HG03432 (cell line): ENCODE data around the gene DTX3.
A peak's percentile ranks its signal among the peaks of the same experiment; 100 is the strongest.
"Not testable (repeated sequence)": the region's sequence is repeated elsewhere in the genome, so short reads cannot be mapped to it uniquely, and the experiment has no call there.

Source experiments
- ATAC-seq: cut with Tn5 transposase; IDR thresholded peaks from one replicate; pipeline ENCODE4 v1.9.1; 2021; ENCODE audit warnings: mild to moderate bottlenecking, moderate library complexity; ENCODE audit not compliant: unreplicated experiment

DTX3 gene

DNA sequence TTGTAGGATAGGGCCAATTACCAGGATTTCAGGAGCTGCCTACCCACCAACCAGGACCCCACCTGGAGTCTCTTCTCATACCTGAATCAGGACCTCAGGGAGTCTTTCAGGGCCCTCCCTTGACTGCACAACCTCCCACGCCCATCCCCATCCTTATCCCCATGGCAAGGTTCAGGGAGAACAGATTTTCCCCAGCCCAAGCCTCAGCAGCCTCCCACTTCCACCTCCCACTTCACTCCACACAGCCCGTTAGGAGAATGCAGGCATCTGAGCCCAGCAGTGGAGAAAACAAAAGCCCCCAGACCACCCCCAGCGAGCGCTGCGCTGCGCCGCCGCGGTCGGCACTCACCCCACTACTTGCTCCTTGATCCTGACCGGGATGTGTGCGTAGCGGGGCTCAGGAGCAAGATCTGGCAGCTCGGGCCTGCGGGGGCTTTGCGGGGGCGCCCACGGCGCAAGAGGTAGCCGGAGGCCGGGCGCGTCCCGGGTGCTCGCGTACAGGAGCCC is 27.0 kb downstream of the DTX3 start:
- ATAC-seq, result no peak

DNA sequence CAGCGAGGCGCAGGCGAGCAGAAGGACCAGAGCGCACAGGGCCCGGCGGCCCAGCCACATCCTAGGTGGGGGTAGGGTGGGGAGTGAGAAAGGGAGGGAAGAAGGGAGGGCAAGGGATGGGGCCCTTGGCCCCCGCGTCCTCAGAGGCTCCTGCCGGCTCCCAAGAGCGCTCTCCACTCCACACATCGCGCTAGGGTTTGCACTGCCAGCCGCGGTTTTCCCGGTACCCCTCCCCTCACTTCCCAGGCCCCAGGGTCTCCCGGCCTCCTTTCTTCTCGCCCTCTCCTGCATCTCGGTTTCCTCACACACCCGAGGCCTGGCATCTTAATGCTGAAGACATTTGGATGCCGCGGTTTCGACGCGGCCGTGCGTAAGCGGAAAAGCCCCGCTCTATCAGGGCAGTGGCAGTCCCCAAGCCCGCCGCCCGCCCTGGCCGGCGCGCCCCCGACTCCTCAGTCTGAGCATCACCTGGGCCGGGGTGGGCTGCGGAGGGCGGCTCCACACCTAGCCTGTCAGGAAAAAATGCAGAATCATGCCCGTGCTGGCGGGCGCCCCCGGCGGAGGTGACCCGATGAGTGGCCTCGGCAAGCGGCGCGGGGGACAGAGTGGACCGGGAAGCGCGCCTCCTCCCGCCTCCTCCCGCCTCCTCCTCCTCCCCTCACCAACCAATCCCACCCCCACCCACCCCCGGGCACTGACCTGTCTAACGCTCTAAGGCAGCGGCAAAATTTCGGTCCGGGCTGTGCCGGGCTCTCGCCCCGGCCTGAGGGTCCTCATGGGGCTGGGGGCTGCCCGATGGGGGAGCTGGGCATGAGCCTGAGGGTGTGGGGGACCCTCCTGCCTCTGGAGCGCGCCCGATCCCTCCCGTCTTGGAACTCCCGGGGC is 27.7 kb downstream of the DTX3 start:
- peak; percentile 23 for ATAC-seq

DNA sequence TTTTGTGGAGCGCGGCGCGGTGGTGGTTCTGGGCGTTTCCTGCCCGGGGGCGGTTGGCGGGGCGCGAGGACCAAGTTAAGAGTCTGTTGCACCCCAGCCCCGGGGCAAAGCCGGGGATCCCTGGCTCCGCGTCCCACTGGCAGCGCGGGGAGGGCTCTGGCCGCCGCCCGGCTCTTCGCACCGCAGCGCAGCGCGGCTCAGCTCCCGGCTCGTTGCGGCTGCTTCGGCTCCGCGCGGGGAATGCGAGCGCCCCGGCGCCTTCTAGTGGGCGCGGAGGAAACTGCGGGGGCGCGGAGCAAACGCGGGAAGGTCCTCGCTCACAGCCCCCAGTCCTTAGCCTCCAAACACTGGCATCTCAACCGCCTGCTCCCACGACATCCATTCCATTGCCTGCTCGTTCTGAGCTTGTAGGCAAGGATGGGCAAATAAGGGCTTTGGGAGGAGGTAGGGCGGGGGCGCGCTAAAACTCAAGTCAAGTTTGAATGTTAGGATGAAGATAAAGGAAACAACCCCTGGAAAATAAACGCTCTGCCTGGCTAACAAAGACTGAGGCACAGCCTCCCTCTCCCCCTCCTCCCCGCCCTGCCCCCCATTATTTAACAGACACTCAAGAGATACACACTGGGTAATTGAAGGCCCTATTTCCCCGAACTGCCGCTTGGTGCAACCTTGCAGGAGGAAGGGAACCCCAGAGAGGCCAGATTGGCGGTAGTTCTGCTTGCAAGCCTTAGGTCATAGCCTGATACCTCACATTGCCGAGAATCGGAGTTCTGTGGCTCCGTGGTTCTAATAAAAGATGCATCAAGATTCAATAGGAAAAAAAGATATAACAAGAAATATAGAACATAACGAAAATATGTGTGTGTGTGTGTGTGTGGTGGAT is 28.6 kb downstream of the DTX3 start, which contains the start of gene B4GALNT1:
TSS of gene B4GALNT1 (minus strand) at position 244 of the 883 bp plus-strand sequence. CDS start 1,069 bp downstream, outside the sequence.
- peak; percentile 90 for ATAC-seq

DNA sequence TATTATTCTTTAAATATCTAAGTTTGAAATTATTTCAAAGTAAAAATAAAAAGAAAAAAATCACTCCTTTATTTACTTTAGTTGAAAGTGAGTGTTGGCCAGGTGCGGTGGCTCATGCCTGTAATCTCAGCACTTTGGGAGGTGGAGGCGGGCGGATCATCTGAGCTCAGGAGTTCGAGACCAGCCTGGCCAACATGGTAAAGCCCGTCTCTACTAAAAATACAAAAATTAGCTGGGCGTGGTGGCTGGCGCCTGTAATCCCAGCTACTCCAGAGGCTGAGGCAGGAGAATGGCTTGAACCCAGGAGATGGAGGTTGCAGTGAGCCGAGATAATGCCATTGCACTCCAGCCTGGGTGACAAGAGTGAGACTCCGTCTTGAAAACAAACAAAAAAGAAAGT is 32.1 kb downstream of the DTX3 start:
- ATAC-seq, result not testable (repeated sequence)

DNA sequence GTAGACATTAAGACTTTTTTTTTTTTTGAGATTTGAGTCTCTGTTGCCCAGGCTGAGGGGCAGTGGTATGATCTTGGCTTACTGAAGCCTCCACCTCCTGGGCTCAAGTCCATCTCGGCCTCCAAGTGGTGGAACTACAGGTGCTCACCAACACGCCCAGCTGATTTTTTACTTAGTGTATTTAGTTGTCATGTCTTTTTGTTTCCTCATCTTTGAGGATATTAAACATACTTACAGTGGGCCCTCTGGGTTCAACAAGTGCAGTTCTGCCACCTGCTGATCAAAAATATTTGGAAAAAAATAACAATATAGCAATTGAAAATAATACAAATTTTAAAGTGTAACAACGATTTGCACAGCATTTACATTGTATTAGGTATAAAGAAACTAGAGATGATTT is 32.7 kb downstream of the DTX3 start:
- no peak for ATAC-seq

DNA sequence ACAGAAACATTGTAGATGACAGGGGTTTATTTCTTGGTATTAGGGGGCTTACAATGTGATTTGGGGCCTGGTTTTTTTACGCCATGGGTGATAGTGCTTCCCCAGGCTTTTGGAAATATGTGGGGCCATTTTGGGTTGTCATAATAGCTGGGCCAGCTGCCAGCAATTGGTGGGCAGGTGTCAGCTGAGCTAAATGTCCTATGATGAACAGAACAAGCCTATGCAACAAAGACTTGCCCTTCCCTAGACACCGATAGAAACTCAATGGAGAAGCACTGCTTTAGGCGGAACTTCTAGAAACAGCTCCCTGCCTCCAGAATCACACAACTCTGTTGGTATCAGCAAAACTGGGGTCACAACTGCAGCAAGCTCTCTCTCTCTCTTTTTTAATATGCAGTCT is 33.5 kb downstream of the DTX3 start:
- no peak for ATAC-seq

DNA sequence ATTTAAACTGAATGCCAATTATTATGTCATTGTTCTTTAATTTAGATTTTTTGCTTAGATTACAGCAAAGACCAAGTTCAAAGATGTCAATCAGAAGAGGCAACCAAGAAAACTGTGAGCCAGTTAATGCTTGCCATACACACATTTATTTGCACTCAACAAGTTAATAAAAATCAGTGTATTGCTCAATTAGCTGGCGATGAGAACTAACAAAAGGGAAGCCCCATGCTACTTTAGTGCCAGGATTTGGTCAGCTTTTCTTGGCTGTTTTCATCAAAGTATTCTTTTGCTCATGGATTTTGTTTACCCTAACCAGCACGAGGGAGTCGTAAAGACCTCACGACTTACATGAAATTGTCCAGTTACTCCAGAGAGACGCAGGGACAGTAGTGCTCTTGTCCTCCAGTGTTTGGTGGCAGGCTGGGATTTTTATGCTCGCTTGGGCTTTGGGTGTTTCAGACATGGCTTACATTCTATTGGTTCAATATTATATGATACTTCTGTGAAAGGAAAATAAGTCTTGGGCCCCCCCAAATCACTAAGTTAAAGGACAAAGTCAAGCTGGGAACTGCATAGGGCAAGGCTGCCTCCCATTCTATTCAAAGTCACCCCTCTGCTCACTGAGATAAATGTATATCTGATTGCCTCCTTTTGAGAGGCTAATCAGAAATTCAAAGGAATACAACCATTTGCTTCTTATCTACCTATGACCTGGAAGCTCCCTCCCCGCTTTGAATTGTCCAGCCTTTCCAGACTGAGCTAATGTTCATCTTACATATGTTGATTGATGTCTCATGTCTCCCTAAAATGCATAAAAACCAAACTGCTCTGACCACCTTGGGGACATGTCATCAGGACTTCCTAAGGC is 35.8 kb downstream of the DTX3 start:
- no peak for ATAC-seq

DNA sequence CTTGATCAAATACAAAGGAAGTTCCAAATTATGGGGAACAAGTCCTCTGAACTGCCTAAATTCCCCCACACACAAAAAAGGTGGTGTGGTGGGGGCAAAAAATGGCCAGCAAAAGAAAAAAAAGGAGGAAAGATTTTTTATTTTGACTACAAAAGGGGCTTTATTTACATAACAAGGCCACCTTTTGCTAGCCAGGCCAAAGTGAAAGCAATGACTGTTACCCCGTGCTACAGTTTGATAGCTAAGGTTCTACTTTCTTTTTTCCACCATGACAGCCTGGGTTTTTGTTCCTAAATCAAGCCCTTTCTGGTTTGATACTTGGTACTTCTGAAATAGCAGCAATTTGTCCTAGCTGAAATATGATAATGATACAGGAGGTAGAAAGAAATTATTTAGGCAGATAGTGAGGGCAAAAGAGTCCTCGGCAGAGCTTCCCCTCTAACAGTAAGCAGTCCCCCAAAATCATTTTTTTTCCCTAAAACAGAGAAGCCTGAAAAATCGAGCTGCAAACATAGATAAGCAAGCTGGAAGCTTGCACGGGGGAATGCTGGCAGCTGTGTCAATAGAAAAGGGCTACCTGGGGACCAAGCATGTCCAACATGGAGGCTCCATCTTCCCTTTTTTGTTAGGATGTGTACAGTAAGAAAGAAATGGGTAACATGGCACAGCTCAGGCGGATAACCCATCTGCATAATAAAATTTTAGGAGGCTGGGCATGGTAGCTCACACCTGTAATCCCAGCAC is 37.2 kb downstream of the DTX3 start:
- no peak for ATAC-seq

DNA sequence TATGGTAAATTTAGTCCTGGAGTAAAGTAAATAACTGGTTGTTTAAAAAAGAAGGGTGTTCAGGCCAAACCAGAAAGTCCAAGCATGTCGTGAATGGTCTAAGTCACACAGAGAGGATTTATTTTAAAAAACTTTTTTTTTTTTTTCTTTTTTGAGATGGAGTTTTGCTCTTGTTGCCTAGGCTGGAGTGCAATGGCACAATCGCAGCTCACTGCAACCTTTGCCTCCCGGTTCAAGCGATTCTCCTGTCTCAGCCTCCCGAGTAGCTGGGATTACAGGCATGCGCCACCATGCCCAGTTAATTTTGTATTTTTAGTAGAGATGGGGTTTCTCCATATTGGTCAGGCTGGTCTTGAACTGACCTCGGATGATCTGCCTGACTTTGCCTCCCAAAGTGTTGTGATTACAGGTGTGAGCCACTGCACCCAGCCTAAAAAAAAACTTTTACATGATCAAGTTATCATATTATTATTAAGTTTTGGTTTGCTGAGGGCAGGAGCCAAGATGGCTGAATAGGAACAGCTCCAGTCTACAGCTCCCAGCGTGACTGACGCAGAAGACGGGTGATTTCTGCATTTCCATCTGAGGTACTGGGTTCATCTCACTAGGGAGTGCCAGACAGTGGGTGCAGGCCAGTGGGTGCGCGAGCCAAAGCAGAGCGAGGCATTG is 41.5 kb downstream of the DTX3 start:
- ATAC-seq, result not testable (repeated sequence)

DNA sequence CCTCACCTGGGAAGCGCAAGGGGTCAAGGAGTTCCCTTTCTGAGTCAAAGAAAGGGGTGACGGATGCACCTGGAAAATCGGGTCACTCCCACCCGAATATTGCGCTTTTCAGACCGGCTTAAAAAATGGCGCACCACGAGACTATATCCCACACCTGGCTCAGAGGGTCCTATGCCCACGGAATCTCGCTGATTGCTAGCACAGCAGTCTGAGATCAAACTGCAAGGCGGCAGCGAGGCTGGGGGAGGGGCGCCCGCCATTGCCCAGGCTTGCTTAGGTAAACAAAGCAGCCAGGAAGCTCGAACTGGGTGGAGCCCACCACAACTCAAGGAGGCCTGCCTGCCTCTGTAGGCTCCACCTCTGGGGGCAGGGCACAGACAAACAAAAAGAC is 42.0 kb downstream of the DTX3 start:
- not testable (repeated sequence) for ATAC-seq

DNA sequence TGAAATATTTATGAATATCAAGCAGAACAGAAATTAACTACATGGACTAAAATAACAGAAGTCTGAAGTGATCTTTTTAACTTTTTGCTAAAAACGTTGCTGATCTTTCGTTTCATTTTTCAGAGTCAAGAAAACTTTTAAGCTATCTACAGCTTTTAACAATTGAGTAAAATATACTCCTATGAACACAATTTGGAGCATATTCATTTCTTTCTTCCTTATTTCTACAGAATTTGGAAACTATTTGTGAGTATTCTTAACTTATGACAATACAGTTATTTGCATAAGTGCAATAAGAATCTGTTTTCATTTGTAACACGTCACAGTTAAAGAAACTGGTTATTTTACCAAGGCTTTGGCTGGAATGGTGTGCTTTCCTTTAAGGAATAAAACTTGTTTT is 49.4 kb downstream of the DTX3 start:
- no peak for ATAC-seq

DNA sequence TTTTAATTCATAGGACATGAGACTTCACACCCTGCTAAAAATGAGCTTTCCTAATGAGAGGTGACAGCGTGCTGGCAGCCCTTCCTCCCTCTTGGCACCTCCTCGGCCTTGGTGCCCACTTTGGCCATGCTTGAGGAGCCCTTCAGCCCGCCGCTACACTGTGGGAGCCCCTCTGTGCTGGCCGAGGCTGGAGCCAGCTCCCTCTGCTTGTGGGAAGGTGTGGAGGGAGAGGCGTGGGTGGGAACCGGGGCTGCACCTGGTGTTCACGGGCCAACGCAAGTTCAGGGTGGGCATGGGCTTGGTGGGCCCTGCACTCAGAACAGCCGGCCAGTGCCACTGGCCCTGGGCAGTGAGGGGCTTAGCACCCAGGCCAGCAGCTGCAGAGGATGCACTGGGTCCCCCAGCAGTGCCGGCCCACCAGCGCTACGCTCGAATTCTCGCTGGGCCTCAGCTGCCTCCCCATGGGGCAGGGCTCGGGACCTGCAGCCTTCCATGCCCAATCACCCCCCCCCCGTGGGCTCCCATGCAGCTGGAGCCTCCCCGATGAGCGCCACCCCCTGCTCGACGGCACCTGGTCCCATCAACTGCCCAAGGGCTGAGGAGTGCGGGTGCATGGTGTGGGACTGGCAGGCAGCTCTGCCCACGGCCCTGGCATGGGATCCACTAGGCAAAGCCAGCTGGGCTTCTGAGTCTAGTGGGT is 51.1 kb downstream of the DTX3 start:
- ATAC-seq, result no peak

DNA sequence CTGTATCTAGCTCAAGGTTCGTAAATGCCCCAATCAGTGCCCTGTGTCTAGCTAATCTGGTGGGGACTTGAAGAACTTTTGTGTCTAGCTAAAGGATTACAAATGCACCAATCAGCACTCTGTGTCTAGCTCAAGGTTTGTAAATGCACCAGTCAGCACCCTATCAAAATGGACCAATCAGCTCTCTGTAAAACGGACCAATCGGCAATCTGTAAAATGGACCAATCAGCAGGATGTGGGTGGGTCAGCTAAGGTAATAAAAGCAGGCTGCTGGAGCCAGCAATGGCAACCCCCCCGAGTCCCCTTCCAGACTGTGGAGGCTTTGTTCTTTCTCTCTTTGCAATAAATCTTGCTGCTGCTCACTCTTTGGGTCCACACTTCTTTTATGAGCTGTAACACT is 51.8 kb downstream of the DTX3 start:
- ATAC-seq, result not testable (repeated sequence)

DNA sequence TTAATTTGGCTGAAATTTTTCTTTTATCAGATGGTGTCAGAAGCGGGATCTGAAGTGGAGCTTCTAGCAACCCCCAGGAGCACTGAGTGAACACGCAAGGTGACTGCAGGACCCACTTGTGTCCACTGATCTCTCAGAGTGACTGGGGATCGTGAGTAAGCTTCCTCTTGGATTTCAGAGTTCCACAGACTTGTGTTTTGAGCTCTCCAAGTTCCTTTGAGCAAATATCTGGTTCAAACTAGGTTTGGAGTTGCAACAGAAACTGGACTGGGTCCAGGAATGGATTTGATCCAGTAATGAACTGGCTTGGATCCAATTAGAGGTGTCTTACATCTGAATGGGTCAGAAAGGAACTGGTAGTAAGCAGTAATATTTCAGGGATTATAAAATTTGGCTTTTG is 53.1 kb downstream of the DTX3 start:
- ATAC-seq, result no peak

DNA sequence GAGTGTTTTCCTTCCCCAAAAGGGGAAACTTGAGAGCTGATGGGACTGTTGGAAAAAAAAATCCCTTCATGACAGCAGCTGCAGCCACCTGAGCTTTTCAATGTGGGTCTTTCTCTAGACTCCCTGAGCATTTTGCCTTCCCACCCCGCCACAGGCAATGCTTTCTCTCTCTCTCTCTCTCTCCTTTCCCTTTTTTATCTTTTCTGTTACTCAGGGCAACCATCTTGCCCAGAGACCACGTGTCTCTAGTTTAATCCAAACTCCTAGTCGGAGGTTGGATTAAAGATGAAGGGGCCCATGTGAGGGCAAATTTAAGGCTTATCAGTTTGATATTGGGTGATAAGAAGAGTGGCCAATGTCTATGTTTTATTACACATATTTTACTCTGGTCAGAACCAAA is 54.3 kb downstream of the DTX3 start:
- ATAC-seq, result no peak
